ENCODE measurements around the gene TRPM1. TPM values are rescaled to one million over a fixed set of nuclear protein-coding genes. Genes with fewer than 3 reads are reported as not detected.

The TRPM1 gene
- total RNA-seq, 1 donor from 2014 or later = not detected

GRCh38 chr15:31086344-31086743 is 15.2 kb downstream of the TRPM1 start:
- Mint-ChIP-seq H3K27ac (no peak overlapping the region), H3K36me3 (no peaks in the 10 kb centered on the region), H3K9me3 (peaks cover 8% of the 10 kb centered on the region), H3K4me1 (peaks cover 6% of the 10 kb centered on the region), H3K4me3 (no peak overlapping the region), H3K27me3 (ENCODE audit: low read depth) (no peaks in the 10 kb centered on the region)
- no peak for DNase-seq (ENCODE audit: low spot score in 2 of 2, unreplicated experiment in 2 of 2)
- TF ChIP-seq CTCF (IDR thresholded peaks at IDR 0.05; ENCODE audit: unreplicated experiment) = no peak

GRCh38 chr15:31085359-31085758 is 16.2 kb downstream of the TRPM1 start:
- Mint-ChIP-seq H3K27me3 (ENCODE audit: low read depth) (peaks cover under 1% of the 10 kb centered on the region), H3K9me3 (peaks cover 8% of the 10 kb centered on the region), H3K4me1 (no peaks in the 10 kb centered on the region), H3K36me3 (no peaks in the 10 kb centered on the region), H3K4me3 (no peak overlapping the region), H3K27ac (no peak overlapping the region)
- TF ChIP-seq CTCF (IDR thresholded peaks at IDR 0.05; ENCODE audit: unreplicated experiment) = no peak
- DNase-seq (ENCODE audit: low spot score in 2 of 2, unreplicated experiment in 2 of 2) = no peak

GRCh38 chr15:31084176-31084575 is 17.3 kb downstream of the TRPM1 start:
- no peak for DNase-seq (ENCODE audit: low spot score in 2 of 2, unreplicated experiment in 2 of 2)
- H3K27ac Mint-ChIP-seq = no peak overlapping the region
- H3K27me3 Mint-ChIP-seq (ENCODE audit: low read depth) = peaks cover 2% of the 10 kb centered on the region
- H3K36me3 Mint-ChIP-seq = no peaks in the 10 kb centered on the region
- peaks cover 8% of the 10 kb centered on the region for H3K9me3 Mint-ChIP-seq
- H3K4me3 Mint-ChIP-seq = no peak overlapping the region
- H3K4me1 Mint-ChIP-seq = peaks cover 2% of the 10 kb centered on the region
- TF ChIP-seq CTCF (IDR thresholded peaks at IDR 0.05; ENCODE audit: unreplicated experiment) = no peak

- H3K27me3 Mint-ChIP-seq (ENCODE audit: low read depth) = peaks cover 2% of the 10 kb centered on the region
- no peak for DNase-seq (ENCODE audit: low spot score in 2 of 2, unreplicated experiment in 2 of 2)
- no peak for TF ChIP-seq CTCF (IDR thresholded peaks at IDR 0.05; ENCODE audit: unreplicated experiment)
- peaks cover 2% of the 10 kb centered on the region for H3K4me1 Mint-ChIP-seq
- peaks cover 8% of the 10 kb centered on the region for H3K9me3 Mint-ChIP-seq
- no peak overlapping the region for H3K4me3 Mint-ChIP-seq
- no peak overlapping the region for H3K27ac Mint-ChIP-seq
- H3K36me3 Mint-ChIP-seq = no peaks in the 10 kb centered on the region
Measured at GRCh38 chr15:31083370-31083780, 18.1 kb downstream of the TRPM1 start.

- DNase-seq (ENCODE audit: low spot score in 2 of 2, unreplicated experiment in 2 of 2) = no peak
- peaks cover 2% of the 10 kb centered on the region for H3K4me1 Mint-ChIP-seq
- H3K9me3 Mint-ChIP-seq = peaks cover 8% of the 10 kb centered on the region
- H3K36me3 Mint-ChIP-seq = no peaks in the 10 kb centered on the region
- no peak for TF ChIP-seq CTCF (IDR thresholded peaks at IDR 0.05; ENCODE audit: unreplicated experiment)
- H3K27ac Mint-ChIP-seq = no peak overlapping the region
- no peak overlapping the region for H3K4me3 Mint-ChIP-seq
- H3K27me3 Mint-ChIP-seq (ENCODE audit: low read depth) = peaks cover 2% of the 10 kb centered on the region
Measured at GRCh38 chr15:31082771-31083369, 18.7 kb downstream of the TRPM1 start.
